Osteoblast (primary cell): Measurements from ENCODE around the gene CROT. TPM values are rescaled to one million over a fixed set of nuclear protein-coding genes. Genes with fewer than 3 reads are reported as not detected.

Source experiments
- DNase-seq: peaks from one replicate; pipeline ENCODE4 v3.0.0; 2011; ENCODE audit warnings: low spot score, mixed read lengths; ENCODE audit not compliant: insufficient read length; ENCODE audit errors: missing footprints
- H2AFZ ChIP-seq: 2 replicates; pipeline ENCODE4 v1.6.0; 2011; ENCODE audit warnings: mild to moderate bottlenecking, low read length
- H3K27ac ChIP-seq: 2 replicates; pipeline ENCODE4 v1.5.1; 2011; ENCODE audit warnings: mild to moderate bottlenecking, low read depth, low read length, moderate library complexity
- H3K27me3 ChIP-seq: 2 replicates; pipeline ENCODE4 v1.6.0; 2012; ENCODE audit warnings: mild to moderate bottlenecking, control low read depth, inconsistent platforms, low read length, moderate library complexity; ENCODE audit not compliant: insufficient read depth
- H3K36me3 ChIP-seq: 2 replicates; pipeline ENCODE4 v1.5.1; 2011; ENCODE audit warnings: mild to moderate bottlenecking, low read length, control low read depth, moderate library complexity; ENCODE audit not compliant: insufficient read depth
- H3K4me1 ChIP-seq: 2 replicates; pipeline ENCODE4 v1.5.1; 2011; ENCODE audit warnings: mild to moderate bottlenecking, low read length, control low read depth, moderate library complexity; ENCODE audit not compliant: insufficient read depth
- H3K4me2 ChIP-seq: 2 replicates; pipeline ENCODE4 v1.6.0; 2011; ENCODE audit warnings: mild to moderate bottlenecking, low read length; ENCODE audit not compliant: insufficient read depth
- H3K4me3 ChIP-seq: fragments of 200-600 bp; sonication (generic); 3 replicates; pipeline ENCODE4 v1.5.1; 2012; ENCODE audit warnings: mild to moderate bottlenecking, low read length, inconsistent platforms; ENCODE audit not compliant: insufficient read depth
- H3K79me2 ChIP-seq: 2 replicates; pipeline ENCODE4 v1.6.0; 2012; ENCODE audit warnings: mild to moderate bottlenecking, low read length, control low read depth, inconsistent platforms; ENCODE audit not compliant: insufficient read depth
- H3K9me3 ChIP-seq: 2 replicates; pipeline ENCODE4 v1.5.1; 2011; ENCODE audit warnings: low read depth, low read length, control low read depth
- H4K20me1 ChIP-seq: 2 replicates; pipeline ENCODE4 v1.6.0; 2012; ENCODE audit warnings: mild to moderate bottlenecking, low read length, control low read depth; ENCODE audit not compliant: insufficient read depth
- CTCF ChIP-seq: IDR thresholded peaks from 2 replicates; pipeline ENCODE4 v1.5.1; 2011; ENCODE audit warnings: mild to moderate bottlenecking, low read depth, low read length, moderate library complexity; ENCODE audit errors: extremely low read depth
- total RNA-seq: library from RNA; depleted of rRNA; stranded (reverse); fragments of >200 nt; gene quantifications from 2 replicates; pipeline ENCODE4 v1.2.3, GENCODE V29; 2012

Gene CROT
- total RNA-seq, 1 donor: 14.8 TPM

- Histone ChIP-seq H3K36me3 (peaks cover 18% of the 10 kb centered on the region), H3K4me3 (no peak overlapping the region), H2AFZ (no peak overlapping the region), H3K27me3 (no peaks in the 10 kb centered on the region), H3K4me1 (peaks cover 23% of the 10 kb centered on the region), H3K27ac (no peak overlapping the region), H3K9me3 (no peaks in the 10 kb centered on the region), H3K79me2 (peaks cover 8% of the 10 kb centered on the region), H4K20me1 (no peaks in the 10 kb centered on the region), H3K4me2 (no peak overlapping the region)
- TF ChIP-seq CTCF: no peak
- DNase-seq: no peak
These were observed 1.7 kb downstream of the CROT start for GRCh38 chr7:87347207-87347606.

GRCh38 chr7:87347664-87348063, 2.2 kb downstream of the CROT start:
- Histone ChIP-seq H3K27me3 (no peaks in the 10 kb centered on the region), H3K4me1 (peaks cover 23% of the 10 kb centered on the region), H3K79me2 (peaks cover 8% of the 10 kb centered on the region), H3K9me3 (no peaks in the 10 kb centered on the region), H3K4me3 (no peak overlapping the region), H3K4me2 (no peak overlapping the region), H3K36me3 (peaks cover 18% of the 10 kb centered on the region), H3K27ac (no peak overlapping the region), H4K20me1 (no peaks in the 10 kb centered on the region), H2AFZ (no peak overlapping the region)
- no peak for TF ChIP-seq CTCF
- no peak for DNase-seq

GRCh38 chr7:87354749-87355148, 9.3 kb downstream of the CROT start:
- no peak overlapping the region for H3K27ac ChIP-seq
- no peak for DNase-seq
- no peaks in the 10 kb centered on the region for H3K27me3 ChIP-seq
- no peaks in the 10 kb centered on the region for H4K20me1 ChIP-seq
- no peaks in the 10 kb centered on the region for H3K79me2 ChIP-seq
- no peak overlapping the region for H3K4me3 ChIP-seq
- H3K4me1 ChIP-seq: peaks cover 4% of the 10 kb centered on the region
- no peak overlapping the region for H2AFZ ChIP-seq
- no peak overlapping the region for H3K4me2 ChIP-seq
- peaks cover 2% of the 10 kb centered on the region for H3K9me3 ChIP-seq
- H3K36me3 ChIP-seq: peaks cover 34% of the 10 kb centered on the region
- no peak for TF ChIP-seq CTCF

- Histone ChIP-seq H4K20me1 (no peaks in the 10 kb centered on the region), H3K4me3 (no peak overlapping the region), H3K4me1 (peaks cover 4% of the 10 kb centered on the region), H2AFZ (no peak overlapping the region), H3K27ac (no peak overlapping the region), H3K27me3 (no peaks in the 10 kb centered on the region), H3K79me2 (no peaks in the 10 kb centered on the region), H3K36me3 (peaks cover 28% of the 10 kb centered on the region), H3K4me2 (no peak overlapping the region), H3K9me3 (peaks cover 2% of the 10 kb centered on the region)
- TF ChIP-seq CTCF: no peak
- DNase-seq: no peak
These were observed 11.0 kb downstream of the CROT start for GRCh38 chr7:87356448-87356847.
